CD4-positive, alpha-beta T cell (primary cell): ENCODE measurements around the gene FMNL2. TPM values are rescaled to one million over a fixed set of nuclear protein-coding genes. Genes with fewer than 3 reads are reported as not detected.

Experiments used
- ATAC-seq: fragments of 200-7000 bp; cut with Tn5 transposase; one replicate; pipeline ENCODE4 v1.10.0; 2022; ENCODE audit warnings: mild to moderate bottlenecking; ENCODE audit not compliant: poor library complexity
- CTCF ChIA-PET: fragments of 350-600 bp; sonication (Branson Sonifier 250); formaldehyde crosslinking; loops from one replicate; lab custom pipeline; 2021; ENCODE audit warnings: antibody characterized with exemption, inconsistent platforms; lab: Charles Lee
- POLR2A ChIA-PET: fragments of 350-600 bp; sonication (Branson Sonifier 250); formaldehyde crosslinking; loops from one replicate; lab custom pipeline; 2021; ENCODE audit warnings: antibody characterized with exemption, inconsistent platforms; lab: Charles Lee
- DNase-seq, 14 experiments: peaks; one replicate each; pipeline ENCODE4 v3.0.0-alpha.2; 2013 to 2020; ENCODE audit warnings: mixed read lengths in 2 of 14
- H3K27ac ChIP-seq, 2 donors: one replicate each; pipeline versions ENCODE4 v1.5.1 to v1.7.0; 2013; ENCODE audit warnings: low read length in 2 of 2, low read depth in 1 of 2, mild to moderate bottlenecking in 1 of 2
- H3K27me3 ChIP-seq, 2 experiments: 1 replicate in 1 of 2; 2 replicates in 1 of 2; pipeline versions ENCODE4 v1.6.1 to v1.7.0; 2013; ENCODE audit warnings: low read length in 2 of 2, control low read depth in 1 of 2, mild to moderate bottlenecking in 1 of 2, moderate library complexity in 1 of 2; ENCODE audit not compliant: insufficient read depth in 2 of 2, control insufficient read depth in 1 of 2
- H3K36me3 ChIP-seq: one replicate; pipeline ENCODE4 v1.6.1; 2013; ENCODE audit warnings: low read length, control low read depth; ENCODE audit not compliant: insufficient read depth
- H3K4me1 ChIP-seq: one replicate; pipeline ENCODE4 v1.6.1; 2013; ENCODE audit warnings: low read length, control low read depth; ENCODE audit not compliant: insufficient read depth
- H3K4me3 ChIP-seq: one replicate; pipeline ENCODE4 v1.5.1; 2013; ENCODE audit warnings: mild to moderate bottlenecking, low read length, moderate library complexity
- H3K9me3 ChIP-seq, 2 experiments: 1 replicate in 1 of 2; 2 replicates in 1 of 2; pipeline versions ENCODE4 v1.6.1 to v1.7.0; 2013; ENCODE audit warnings: low read length in 2 of 2, mild to moderate bottlenecking in 2 of 2, control low read depth in 1 of 2, moderate library complexity in 1 of 2; ENCODE audit not compliant: control insufficient read depth in 1 of 2, insufficient read depth in 1 of 2
- H3K27ac Mint-ChIP-seq: one replicate; pipeline ENCODE4 v1.8.0; 2020; ENCODE audit warnings: mixed read lengths
- H3K27me3 Mint-ChIP-seq: one replicate; pipeline ENCODE4 v1.8.0; 2021; ENCODE audit warnings: mixed read lengths
- H3K36me3 Mint-ChIP-seq: one replicate; pipeline ENCODE4 v1.8.0; 2021; ENCODE audit warnings: low read depth, mixed read lengths
- H3K4me1 Mint-ChIP-seq: one replicate; pipeline ENCODE4 v1.8.0; 2021; ENCODE audit warnings: low read depth, mixed read lengths
- H3K4me3 Mint-ChIP-seq: one replicate; pipeline ENCODE4 v1.8.0; 2020; ENCODE audit warnings: mild to moderate bottlenecking, mixed read lengths
- H3K9me3 Mint-ChIP-seq: one replicate; pipeline ENCODE4 v1.8.0; 2020; ENCODE audit warnings: mixed read lengths
- intact Hi-C, 2 experiments: fragments of 100-400 bp; cut with DNase I in 1 of 2; cut with micrococcal nuclease in 1 of 2; formaldehyde crosslinking; loops; one replicate each; pipeline versions ENCODE4 v1.15.1 to v1.9.0; 2023 to 2025; cut with DNase I, micrococcal nuclease
- total RNA-seq, 174 experiments: library from RNA in 2 of 174; stranded (reverse) in 2 of 174; gene quantifications; one replicate each; pipeline ENCODE4 v1.2.3 and lab custom pipeline; 2021 to 2026
- TF ChIP-seq, protein P1 (sequence below): fragments of 200-600 bp; IDR thresholded peaks from one replicate; pipeline ENCODE4 v1.8.0; 2022; ENCODE audit warnings: antibody characterized with exemption, mild to moderate bottlenecking

The FMNL2 gene
- total RNA-seq, 2 experiments from 2014 or later: 0.30 to 0.31 TPM

DNA sequence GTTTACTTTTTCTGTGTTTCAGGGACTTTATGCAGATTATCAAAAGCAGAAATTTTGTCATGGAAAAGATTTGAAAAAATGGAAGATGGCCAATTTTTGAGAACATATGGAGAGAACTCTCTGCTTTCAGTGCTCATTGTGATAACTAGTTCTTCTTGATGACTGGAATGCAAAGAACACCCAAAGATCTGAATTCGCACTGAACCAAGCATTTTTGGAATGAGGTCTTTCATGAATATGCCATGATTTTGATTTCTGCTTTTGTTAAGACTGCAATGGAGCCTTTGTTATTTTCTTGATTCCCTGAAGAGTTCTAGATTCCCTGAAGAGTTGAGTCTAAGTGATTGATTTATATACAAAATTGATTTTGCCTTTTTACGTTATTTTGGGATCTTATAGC, 124.1 kb downstream of the FMNL2 start:
- no peak overlapping the region for H3K4me3 Mint-ChIP-seq
- ATAC-seq (no peak), DNase-seq (no peak)
- H3K27ac ChIP-seq: no peak overlapping the region
- ChIA-PET POLR2A (no interaction called here), CTCF (no interaction called here)
- H3K4me1 Mint-ChIP-seq: no peaks in the 10 kb centered on the region
- intact Hi-C loops: no loop called here
- no peaks in the 10 kb centered on the region for H3K9me3 ChIP-seq
- H3K4me3 ChIP-seq: no peak overlapping the region
- H3K27me3 ChIP-seq: no peaks in the 10 kb centered on the region
- no peaks in the 10 kb centered on the region for H3K4me1 ChIP-seq
- H3K36me3 Mint-ChIP-seq: no peaks in the 10 kb centered on the region
- peaks cover 4% of the 10 kb centered on the region for H3K27me3 Mint-ChIP-seq
- TF ChIP-seq, protein P1, sequence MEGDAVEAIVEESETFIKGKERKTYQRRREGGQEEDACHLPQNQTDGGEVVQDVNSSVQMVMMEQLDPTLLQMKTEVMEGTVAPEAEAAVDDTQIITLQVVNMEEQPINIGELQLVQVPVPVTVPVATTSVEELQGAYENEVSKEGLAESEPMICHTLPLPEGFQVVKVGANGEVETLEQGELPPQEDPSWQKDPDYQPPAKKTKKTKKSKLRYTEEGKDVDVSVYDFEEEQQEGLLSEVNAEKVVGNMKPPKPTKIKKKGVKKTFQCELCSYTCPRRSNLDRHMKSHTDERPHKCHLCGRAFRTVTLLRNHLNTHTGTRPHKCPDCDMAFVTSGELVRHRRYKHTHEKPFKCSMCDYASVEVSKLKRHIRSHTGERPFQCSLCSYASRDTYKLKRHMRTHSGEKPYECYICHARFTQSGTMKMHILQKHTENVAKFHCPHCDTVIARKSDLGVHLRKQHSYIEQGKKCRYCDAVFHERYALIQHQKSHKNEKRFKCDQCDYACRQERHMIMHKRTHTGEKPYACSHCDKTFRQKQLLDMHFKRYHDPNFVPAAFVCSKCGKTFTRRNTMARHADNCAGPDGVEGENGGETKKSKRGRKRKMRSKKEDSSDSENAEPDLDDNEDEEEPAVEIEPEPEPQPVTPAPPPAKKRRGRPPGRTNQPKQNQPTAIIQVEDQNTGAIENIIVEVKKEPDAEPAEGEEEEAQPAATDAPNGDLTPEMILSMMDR: no peak
- no peaks in the 10 kb centered on the region for H3K36me3 ChIP-seq
- H3K27ac Mint-ChIP-seq: no peak overlapping the region
- no peaks in the 10 kb centered on the region for H3K9me3 Mint-ChIP-seq

GRCh38 chr2:152460567-152460966, 125.6 kb downstream of the FMNL2 start:
- intact Hi-C loops: no loop called here

DNA sequence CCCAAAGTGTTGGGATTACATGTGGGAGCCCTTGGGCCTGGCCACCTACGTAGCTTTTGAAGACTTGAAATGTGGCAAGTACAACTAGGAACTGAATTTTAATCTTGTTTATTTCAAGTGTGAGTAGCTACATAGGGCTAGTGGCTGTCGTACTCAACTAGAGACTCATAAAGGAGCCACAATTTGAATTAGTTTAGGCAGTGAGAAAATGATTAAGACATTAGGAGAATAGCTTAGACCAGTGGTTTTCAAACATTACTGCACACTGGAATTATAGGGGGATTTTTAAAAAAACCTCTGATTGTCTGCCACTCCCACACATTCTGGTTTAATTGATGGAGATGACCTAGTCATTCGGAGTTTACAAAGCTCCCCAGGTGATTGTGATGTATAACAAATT, 127.1 kb downstream of the FMNL2 start:
- Histone ChIP-seq H3K27me3 (no peaks in the 10 kb centered on the region), H3K9me3 (no peaks in the 10 kb centered on the region), H3K36me3 (no peaks in the 10 kb centered on the region), H3K4me1 (no peaks in the 10 kb centered on the region), H3K4me3 (no peak overlapping the region), H3K27ac (no peak overlapping the region)
- ChIA-PET CTCF (interaction anchor here (0.9 kb wide), 1 partner anchor 16 kb away, joined by 3 read pairs; no protein-coding TSS in a partner anchor), POLR2A (no interaction called here)
- H3K27me3 Mint-ChIP-seq: peaks cover 11% of the 10 kb centered on the region
- no peaks in the 10 kb centered on the region for H3K4me1 Mint-ChIP-seq
- DNase-seq (no peak), ATAC-seq (no peak)
- no peak overlapping the region for H3K27ac Mint-ChIP-seq
- TF ChIP-seq, protein P1: no peak
- no peaks in the 10 kb centered on the region for H3K9me3 Mint-ChIP-seq
- intact Hi-C loops: no loop called here
- no peaks in the 10 kb centered on the region for H3K36me3 Mint-ChIP-seq
- no peak overlapping the region for H3K4me3 Mint-ChIP-seq

More at GRCh38 chr2:152460567-152460966, 125.6 kb downstream of the FMNL2 start:
- Histone ChIP-seq H3K4me3 (no peak overlapping the region), H3K27ac (no peak overlapping the region), H3K36me3 (no peaks in the 10 kb centered on the region), H3K9me3 (no peaks in the 10 kb centered on the region), H3K4me1 (no peaks in the 10 kb centered on the region), H3K27me3 (no peaks in the 10 kb centered on the region)
- no peak overlapping the region for H3K4me3 Mint-ChIP-seq
- H3K9me3 Mint-ChIP-seq: no peaks in the 10 kb centered on the region
- peaks cover 11% of the 10 kb centered on the region for H3K27me3 Mint-ChIP-seq
- POLR2A ChIA-PET: no interaction called here
- H3K27ac Mint-ChIP-seq: no peak overlapping the region
- DNase-seq (no peak), ATAC-seq (no peak)
- CTCF ChIA-PET: no interaction called here
- TF ChIP-seq, protein P1: no peak
- no peaks in the 10 kb centered on the region for H3K36me3 Mint-ChIP-seq
- no peaks in the 10 kb centered on the region for H3K4me1 Mint-ChIP-seq
